Right ventricle myocardium superior (tissue), 1 donor: Measurements from ENCODE around the gene PLEKHA8. TPM values are rescaled to one million over a fixed set of nuclear protein-coding genes. Genes with fewer than 3 reads are reported as not detected.

Source experiments
- ATAC-seq: fragments of 200-7000 bp; cut with Tn5 transposase; one replicate; pipeline ENCODE4 v1.9.1; 2020; ENCODE audit warnings: mild to moderate bottlenecking; ENCODE audit not compliant: poor library complexity
- DNase-seq: peaks from one replicate; pipeline ENCODE4 v3.0.0-alpha.2; 2020
- intact Hi-C: fragments of 100-400 bp; cut with DNase I; formaldehyde crosslinking; loops from one replicate; pipeline ENCODE4 v1.11.2; 2022
- total RNA-seq: library from RNA; stranded (reverse); fragmentation: NEBNext Ultra II Directional; extraction: Animal tissue kit (Norgen Biotek cat#: 25700); gene quantifications from one replicate; pipeline ENCODE4 v1.2.1, GENCODE V29; 2021
- donor health status: DM: no; HTN: yes; CAD: no; lungs with severe emphysema.

The PLEKHA8 gene
- total RNA-seq, 1 donor from 2014 or later = 3.9 TPM

DNA sequence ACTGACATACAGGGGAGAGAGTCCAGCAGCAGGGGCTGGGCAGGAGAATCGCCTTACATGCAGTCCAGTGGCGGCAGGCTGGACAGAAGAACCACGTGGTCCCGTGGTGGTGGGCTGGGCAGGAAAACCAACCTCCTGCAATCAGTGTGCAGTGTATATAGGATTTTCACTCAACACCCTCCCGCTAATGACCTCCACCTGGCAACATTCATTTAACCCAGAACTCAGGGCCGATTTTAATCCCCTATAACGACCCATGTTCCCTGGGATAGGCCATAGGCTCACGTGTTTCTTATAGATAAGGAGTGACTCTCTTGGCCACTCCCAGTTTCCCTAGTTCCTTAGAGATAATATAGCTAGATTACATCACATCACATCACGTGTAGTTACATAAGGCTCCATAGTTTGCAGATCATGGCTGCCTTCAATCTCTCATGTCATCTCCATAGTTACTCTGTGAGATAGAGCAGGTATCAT lies 125.9 kb downstream of the PLEKHA8 start:
- no peak for ATAC-seq
- intact Hi-C loops = no loop called here
- DNase-seq = no peak

DNA sequence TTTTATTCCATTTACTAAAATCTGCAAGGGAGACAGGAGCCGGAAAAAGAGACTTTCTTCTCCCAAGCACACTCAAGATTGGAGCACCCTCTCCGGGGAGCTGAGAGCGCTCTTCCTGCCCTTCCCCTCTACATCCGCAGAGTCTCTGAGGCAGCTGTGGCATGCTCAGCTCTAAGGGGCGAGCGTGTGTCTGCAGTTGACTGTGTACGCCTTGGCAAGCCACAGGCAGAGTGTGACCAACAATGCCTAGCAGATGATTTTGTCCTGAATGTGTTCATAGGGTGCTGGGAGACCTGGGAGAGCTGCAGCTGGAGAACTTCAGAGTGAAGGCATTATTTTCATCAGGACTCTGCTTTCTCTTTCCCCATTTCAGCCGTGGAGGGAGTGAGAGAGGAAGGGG lies 127.3 kb downstream of the PLEKHA8 start:
- intact Hi-C loops = no loop called here
- DNase-seq = no peak
- ATAC-seq = no peak

DNA sequence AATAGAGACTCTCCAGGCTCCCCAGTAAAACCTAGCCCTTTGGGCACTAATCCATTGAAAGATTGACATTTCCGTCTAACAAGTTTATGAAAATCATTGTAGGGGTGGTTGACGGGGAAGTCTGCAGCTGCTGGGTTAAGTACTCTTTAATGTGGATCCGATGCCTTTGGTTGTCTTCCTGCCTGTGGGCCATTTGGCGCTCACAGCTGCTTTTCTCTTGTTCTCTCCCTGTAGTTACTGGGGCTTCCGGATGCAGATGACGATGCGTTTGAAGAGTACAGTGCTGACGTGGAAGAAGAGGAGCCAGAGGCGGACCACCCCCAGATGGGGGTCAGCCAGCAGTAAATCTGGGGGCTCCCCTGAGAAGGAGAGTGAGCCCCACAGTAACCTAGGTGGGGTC lies 129.0 kb downstream of the PLEKHA8 start:
- ATAC-seq (no peak), DNase-seq (no peak)
- intact Hi-C loops = no loop called here

DNA sequence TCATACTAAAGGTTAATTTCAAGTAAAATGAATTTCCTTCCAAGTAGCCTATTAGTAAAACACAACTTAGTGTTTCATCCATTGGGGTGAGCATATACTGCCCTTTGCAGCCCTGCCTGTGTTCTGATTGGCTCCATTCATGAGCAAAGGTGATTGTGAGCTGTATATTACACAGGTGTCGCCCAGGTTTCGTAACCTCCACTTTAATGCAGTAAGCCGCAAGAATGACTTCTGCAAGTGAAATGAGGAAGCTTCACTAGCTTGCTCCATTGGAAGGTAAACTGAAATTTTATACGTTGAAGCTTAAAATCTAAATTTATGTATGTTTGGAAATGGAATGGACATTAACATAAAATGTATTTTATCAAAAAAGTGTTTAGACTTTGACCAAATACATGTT lies 131.0 kb downstream of the PLEKHA8 start:
- ATAC-seq (no peak), DNase-seq (no peak)
- intact Hi-C loops = no loop called here

DNA sequence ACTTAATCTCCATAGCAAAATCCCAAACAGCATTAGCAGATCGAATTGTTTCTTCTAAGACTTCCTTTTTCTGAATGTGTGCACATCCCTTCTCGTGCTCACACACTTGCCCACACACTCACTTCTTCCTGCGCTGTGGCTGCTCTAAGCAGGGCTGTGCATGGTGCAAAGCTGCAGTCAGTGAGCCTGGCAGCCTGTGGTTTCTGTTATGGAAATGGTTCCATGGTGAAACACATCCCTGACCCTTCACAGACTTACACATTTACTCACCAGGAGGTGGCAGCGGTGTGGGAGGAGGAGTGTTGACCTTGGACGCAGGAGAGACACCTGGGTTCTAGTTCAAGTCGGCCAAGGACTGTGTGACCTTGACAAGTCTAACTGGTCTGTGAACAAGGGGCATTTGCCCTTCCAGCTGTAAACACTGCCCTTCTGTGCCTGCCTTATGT lies 131.5 kb downstream of the PLEKHA8 start:
- DNase-seq (peak; percentile 63), ATAC-seq (peak; percentile 53)
- intact Hi-C loops = loop anchor here (10.0 kb wide), 1 partner anchor 405 kb away; no protein-coding TSS in a partner anchor

DNA sequence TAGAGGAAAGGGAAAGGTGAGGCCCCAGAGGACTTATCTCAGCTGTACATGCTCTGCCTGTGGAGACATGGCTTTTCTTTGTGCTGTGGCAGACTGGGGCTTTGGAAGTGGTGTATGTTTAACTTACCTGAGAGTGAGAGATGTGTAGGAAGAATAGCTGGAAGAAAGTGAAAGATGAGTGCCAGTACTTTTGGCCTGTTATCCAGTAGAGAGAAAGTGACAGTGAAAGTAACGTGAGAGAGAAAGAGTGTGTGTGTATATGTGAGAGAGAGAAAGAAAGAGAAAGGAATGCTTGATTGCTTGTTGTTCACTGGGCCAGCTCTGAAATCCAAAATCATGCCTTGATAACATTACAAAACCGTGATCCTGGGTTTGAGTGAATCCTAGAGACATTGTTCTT lies 132.1 kb downstream of the PLEKHA8 start:
- ATAC-seq (no peak), DNase-seq (no peak)
- intact Hi-C loops = loop anchor here (10.0 kb wide), 1 partner anchor 404 kb away; no protein-coding TSS in a partner anchor

DNA sequence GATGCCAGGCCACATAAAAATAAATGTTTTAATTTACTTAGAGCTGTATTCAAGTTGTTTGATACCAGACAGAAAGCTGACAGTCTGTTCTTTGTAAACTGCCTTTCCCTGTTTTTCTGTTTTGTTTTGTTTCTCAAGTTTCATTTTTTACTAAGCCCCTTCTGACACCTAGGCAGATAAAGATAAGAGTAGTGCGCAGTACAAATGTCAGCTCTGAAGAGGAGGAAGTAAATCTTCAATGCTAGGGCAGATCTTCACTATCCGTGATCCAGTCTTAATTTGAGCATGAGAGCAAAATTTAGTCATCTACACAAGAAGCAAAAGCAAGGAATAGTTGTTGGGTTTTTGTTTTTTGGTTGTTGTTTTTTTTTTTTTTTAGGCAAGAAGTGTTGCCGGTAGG lies 133.9 kb downstream of the PLEKHA8 start:
- intact Hi-C loops = loop anchor here (2.0 to 10.0 kb wide), 2 partner anchors 251 to 403 kb away; no protein-coding TSS in a partner anchor
- DNase-seq (no peak), ATAC-seq (no peak)

DNA sequence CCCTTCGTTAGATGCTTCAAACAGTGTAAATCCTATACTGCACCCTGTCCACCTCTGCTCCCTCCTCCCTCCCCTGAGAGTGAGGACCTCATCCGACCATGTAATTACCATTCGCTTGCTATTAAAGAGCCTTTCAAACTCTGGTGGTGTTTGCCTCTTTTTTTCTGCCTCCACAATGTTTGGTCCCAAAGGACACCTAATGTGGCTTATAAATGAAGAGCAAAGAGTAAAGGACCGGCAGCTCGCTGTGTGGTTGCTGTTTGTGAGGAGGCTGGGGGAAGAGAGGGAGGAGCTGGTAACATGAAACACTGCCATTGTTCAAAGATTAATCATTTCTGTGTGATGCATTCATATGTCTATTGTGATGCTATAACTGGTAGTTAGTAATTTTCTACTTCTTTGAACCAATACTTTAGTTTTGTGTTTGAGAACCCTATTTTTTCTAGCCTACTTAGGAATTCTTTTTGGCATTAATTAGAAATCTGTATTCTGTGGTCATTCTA lies 134.5 kb downstream of the PLEKHA8 start:
- ATAC-seq (no peak), DNase-seq (no peak)
- intact Hi-C loops = loop anchor here (2.0 to 10.0 kb wide), 2 partner anchors 250 to 402 kb away; no protein-coding TSS in a partner anchor

DNA sequence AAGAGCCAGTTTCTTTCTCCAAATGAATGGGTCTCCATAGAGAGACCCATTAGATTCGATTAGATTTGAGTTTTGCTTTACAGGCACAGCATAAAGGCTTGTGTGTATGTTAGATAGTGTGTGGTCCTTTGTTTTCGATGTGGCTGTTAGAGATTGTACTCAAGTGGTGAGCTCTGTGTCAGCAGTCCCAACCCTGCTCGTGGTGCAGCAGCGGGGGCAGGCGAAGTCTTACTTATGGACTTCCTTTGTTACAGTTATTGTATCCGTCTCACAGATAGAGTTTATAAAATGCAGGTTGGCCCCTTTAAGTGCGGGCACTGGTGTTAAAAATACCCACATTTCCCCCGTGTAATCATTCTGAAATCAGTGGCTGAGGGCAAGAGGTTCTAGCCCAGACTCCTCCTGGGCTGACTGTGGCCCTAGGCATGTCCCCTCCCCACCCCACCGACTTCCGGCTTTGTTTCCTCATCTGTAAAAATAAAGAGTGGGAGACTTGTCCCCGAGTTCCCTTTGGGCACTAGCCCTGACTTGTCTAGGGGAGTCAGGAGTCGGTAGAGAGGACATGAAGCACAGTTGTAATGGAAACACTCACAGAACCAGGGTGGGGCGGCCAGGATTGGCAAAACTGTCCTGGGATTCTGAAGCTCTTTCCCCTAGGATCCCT lies 135.2 kb downstream of the PLEKHA8 start:
- DNase-seq = peak; percentile 55
- intact Hi-C loops = loop anchor here (2.0 to 10.0 kb wide), 2 partner anchors 249 to 401 kb away; no protein-coding TSS in a partner anchor

DNA sequence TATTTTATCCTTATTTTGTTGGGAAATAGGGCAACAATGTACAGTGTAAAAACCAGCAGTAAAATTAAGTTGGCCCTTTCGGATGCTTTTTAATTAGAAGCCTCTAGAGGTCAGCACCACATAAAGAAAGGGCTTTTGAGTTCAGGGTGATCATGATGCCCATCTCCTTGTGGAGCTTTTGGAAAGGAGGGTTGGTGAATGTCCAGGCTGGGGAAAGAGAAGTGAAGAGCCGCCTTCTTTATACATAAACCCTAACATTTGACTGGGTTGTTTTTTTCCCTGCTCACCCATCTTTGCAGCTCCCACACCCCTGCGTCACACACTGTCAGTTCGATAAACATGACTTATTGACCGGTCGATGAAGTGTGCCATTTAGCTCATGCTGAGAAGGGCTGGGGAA lies 136.4 kb downstream of the PLEKHA8 start:
- no peak for DNase-seq
- intact Hi-C loops = loop anchor here (10.0 kb wide), 1 partner anchor 400 kb away; no protein-coding TSS in a partner anchor
- ATAC-seq = peak; percentile 75

More for the DNA sequence above, 135.2 kb downstream of the PLEKHA8 start:
- ATAC-seq = peak; percentile 45

DNA sequence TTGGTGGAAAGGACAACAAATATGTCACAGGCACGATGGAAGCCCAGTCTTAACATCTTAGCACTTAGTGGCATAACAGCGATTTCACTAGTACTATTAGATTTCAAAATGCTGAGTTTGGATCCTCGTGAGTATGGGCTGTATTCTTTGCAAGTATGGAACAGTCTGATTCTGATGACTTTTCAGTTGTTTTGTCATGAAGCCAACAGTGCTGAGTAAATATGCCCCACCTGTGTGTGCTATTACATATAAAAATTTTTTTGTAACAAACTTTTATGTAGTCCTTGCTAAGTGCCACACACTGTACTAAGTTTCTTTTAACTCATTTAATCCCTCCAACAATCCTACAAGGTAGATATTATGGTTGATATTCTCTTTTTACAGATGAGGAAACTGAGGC lies 137.4 kb downstream of the PLEKHA8 start:
- intact Hi-C loops = loop anchor here (10.0 kb wide), 1 partner anchor 399 kb away; no protein-coding TSS in a partner anchor
- DNase-seq = no peak
- no peak for ATAC-seq

DNA sequence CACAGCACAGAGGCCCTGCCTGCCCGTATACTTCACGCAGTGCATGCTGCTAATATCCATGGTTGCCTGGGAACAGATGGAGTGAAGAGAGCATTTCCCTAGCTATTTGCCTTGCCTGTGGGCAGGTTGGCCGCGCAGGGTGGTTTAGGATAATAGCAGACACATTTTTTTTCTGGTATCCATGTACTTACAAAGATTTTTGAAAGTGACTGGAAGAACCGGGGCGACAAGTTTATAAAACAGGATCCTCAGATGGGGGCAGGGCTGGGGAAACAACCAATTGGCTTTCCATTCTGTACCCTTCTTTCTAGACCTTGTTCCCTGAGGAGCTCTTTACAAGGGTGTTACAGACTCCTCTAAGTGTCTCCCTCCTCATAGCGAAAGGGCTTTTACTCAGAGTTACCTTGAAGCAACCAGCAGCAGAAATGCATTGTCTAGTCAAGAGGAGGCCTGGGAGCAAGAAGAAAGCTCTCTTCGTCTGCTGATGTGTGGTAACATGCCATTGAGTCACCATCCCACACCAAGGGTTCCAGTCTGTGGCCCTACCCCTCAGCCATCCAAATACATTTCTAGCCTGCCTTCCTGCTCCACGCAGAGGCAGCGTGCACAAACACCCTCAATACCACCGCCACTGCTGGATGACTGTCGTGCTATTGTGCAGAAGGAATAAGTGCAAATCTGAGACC lies 138.1 kb downstream of the PLEKHA8 start:
- intact Hi-C loops = loop anchor here (10.0 kb wide), 1 partner anchor 399 kb away; no protein-coding TSS in a partner anchor
- ATAC-seq (no peak), DNase-seq (no peak)

DNA sequence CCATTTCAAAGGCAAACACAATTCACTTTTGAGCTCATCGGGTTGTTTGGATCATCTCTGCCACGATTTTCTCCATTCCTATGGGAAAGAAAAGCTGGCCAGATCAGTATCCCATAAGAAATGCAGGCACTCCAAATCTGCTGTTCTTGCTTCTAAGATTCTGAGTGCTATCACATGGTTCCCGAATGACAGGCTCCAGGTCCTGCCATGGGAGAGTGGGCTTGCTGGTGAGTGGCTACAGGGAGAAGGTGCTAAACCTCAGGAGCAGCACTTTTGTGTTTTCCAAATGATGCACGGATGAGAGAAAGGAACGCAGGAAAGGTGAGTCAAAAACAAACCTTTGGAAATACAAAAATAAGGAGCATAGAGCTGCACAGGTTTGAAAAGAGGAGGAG lies 138.6 kb downstream of the PLEKHA8 start:
- DNase-seq (no peak), ATAC-seq (no peak)
- intact Hi-C loops = loop anchor here (10.0 kb wide), 1 partner anchor 398 kb away; no protein-coding TSS in a partner anchor

DNA sequence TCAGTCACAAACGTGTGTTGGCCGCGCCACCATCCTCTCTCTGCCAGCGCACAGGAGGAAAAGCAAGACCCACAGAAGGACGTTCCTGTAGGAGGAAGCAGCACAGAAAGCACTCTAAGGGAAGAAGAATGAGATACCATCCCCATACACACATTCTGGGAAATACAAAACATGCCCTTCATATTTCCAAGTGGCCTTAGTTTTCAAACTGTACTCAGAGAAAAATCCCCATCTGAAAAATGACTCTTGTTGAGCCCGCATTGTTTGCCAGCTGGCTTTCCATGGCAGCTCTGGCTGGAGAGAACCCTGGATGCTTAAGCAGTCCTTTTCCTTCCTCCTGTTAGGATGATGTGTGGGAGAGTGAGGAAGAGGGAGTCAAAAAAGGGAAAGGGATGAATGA lies 139.7 kb downstream of the PLEKHA8 start:
- no peak for DNase-seq
- intact Hi-C loops = loop anchor here (10.0 kb wide), 1 partner anchor 397 kb away; no protein-coding TSS in a partner anchor
- ATAC-seq = no peak

DNA sequence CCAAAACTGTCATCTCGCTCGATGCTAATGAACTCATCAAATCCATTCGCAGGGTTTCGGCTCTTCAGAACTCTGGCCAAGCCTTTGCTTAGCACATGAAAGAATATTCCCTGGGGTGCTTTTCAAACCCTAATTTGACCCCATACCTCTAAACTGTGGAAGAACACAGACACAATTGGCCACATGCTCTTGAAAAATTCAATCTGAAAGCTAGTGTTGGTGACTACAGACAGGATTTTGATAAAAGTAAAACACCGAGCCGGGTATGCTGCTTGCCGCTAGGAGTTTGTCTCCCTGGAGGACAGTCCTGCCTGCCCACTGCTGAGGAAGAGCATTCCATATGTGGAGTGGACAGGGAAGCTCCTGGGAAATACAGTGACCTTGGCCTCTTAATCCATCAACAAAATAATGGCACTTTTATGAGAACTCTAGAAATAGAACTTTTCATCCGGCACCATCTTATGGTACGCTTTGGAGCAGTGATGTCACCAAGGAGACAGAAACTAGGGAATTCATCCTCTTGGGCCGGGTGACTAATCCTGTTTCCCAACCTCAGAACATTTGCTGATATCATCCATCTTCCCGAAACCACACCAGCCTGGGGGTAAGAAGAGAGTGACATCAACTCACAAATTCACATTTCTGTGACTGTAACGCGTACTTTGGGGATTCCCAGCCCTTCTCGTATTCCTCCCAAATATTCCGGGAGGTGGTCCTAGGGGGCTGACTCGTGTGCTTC lies 140.8 kb downstream of the PLEKHA8 start:
- DNase-seq (no peak), ATAC-seq (no peak)
- intact Hi-C loops = loop anchor here (10.0 kb wide), 1 partner anchor 396 kb away; no protein-coding TSS in a partner anchor

DNA sequence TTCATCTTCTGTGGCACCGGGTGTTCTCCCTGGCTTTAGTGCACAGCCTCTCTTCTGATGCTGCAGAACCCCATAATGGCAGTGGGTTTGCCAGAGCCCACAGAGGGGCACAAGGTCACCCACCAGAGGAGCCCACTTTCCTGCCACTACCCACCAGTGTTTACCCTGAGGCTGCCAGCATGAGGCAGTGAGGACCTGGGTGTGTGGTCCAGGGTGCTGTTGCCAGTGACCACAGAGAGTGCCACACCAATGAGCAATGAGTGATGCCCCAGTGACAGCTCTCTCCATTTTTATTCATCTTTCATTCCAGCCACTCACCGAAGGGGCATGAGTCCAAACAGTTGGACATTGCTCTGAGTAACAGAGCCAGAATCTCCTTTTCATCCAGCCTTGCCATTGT lies 141.4 kb downstream of the PLEKHA8 start:
- intact Hi-C loops = loop anchor here (10.0 kb wide), 1 partner anchor 395 kb away; no protein-coding TSS in a partner anchor
- DNase-seq (no peak), ATAC-seq (no peak)

DNA sequence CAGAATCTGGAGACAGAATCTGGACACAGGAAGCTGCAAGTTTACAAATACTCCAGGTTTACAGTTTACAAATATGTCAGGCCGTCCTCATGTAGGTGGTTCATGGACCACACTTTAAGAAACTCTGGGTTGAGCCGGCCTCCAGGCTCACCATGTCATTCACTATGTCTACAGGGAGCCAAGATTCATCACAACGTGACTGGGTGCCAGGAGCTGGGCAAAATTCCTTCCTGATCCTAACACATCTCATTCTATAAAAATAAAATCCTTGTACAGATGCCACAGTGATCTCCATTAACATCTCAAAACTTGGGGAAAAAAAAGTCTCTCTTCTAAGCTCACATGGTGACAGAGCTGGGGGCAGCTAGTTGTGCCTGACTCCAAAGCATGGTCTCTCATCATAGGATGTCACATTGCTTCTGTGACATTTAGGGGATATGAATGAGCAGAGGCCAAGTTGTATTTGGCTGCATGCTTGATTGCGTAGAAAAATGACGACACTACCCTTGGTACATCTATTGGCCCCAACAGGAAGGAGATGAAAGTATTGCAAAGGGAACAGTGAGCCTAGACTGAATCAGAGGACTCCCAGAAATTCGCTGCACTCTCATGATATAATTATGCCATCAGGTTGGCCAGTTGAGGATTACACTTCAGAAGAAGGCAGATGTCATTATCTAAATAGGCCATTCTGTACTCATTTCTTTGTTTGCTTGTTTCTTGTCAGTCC lies 142.4 kb downstream of the PLEKHA8 start:
- ATAC-seq = no peak

More for the DNA sequence above, 142.4 kb downstream of the PLEKHA8 start:
- intact Hi-C loops = loop anchor here (10.0 kb wide), 1 partner anchor 84 kb away; no protein-coding TSS in a partner anchor
- no peak for DNase-seq
